Caco-2 (cell line): ENCODE data around the gene AUTS2. TPM values are rescaled to one million over a fixed set of nuclear protein-coding genes. Genes with fewer than 3 reads are reported as not detected.

Experiments
- BruUV-seq: library from RNA; stranded (reverse); fragments of 400-500 nt; replicated peaks from 2 replicates; lab custom pipeline; 2021; lab: Mats Ljungman, UMichigan
- CTCF ChIA-PET: fragments of 300-600 bp; sonication (Branson Sonifier 250); formaldehyde crosslinking; loops from one replicate; lab custom pipeline; 2022; ENCODE audit warnings: antibody characterized with exemption; lab: Charles Lee
- POLR2A ChIA-PET: fragments of 300-600 bp; sonication (Branson Sonifier 250); formaldehyde crosslinking; loops from one replicate; lab custom pipeline; 2022; ENCODE audit warnings: antibody characterized with exemption; lab: Charles Lee
- DNase-seq, 2 experiments: peaks; one replicate each; pipeline versions ENCODE4 v3.0.0 to v3.0.0-alpha.2; 2020 to 2022
- H3K27me3 ChIP-seq: replicated peaks from 2 replicates; pipeline ENCODE4 v1.6.0; 2011; ENCODE audit warnings: low read length; ENCODE audit not compliant: control insufficient read depth, insufficient read depth
- H3K36me3 ChIP-seq: 2 replicates; pipeline ENCODE4 v1.5.1; 2011; ENCODE audit warnings: low read length; ENCODE audit not compliant: control insufficient read depth, insufficient read depth
- H3K4me1 ChIP-seq: fragments of 250-450 bp; sonication (Bioruptor Pico); 2 replicates; pipeline ENCODE4 v1.5.1; 2020; ENCODE audit warnings: mild to moderate bottlenecking
- H3K4me3 ChIP-seq: 2 replicates; pipeline ENCODE4 v1.5.1; 2011; ENCODE audit warnings: low read depth, mild to moderate bottlenecking, control low read depth, low read length
- H3K9me3 ChIP-seq: fragments of 250-450 bp; sonication (Bioruptor Pico); 2 replicates; pipeline ENCODE4 v1.5.1; 2020; ENCODE audit warnings: mild to moderate bottlenecking, moderate library complexity
- H3K27ac Mint-ChIP-seq: one replicate; pipeline ENCODE4 v1.8.0; 2022; ENCODE audit warnings: mixed read lengths; ENCODE audit not compliant: unreplicated experiment
- H3K27me3 Mint-ChIP-seq: one replicate; pipeline ENCODE4 v1.8.0; 2022; ENCODE audit warnings: mixed read lengths; ENCODE audit not compliant: insufficient read depth, unreplicated experiment
- H3K36me3 Mint-ChIP-seq: one replicate; pipeline ENCODE4 v1.8.0; 2022; ENCODE audit warnings: mild to moderate bottlenecking, mixed read lengths; ENCODE audit not compliant: insufficient read depth, unreplicated experiment
- H3K4me1 Mint-ChIP-seq: one replicate; pipeline ENCODE4 v1.8.0; 2022; ENCODE audit warnings: low read depth, mixed read lengths; ENCODE audit not compliant: unreplicated experiment
- H3K4me3 Mint-ChIP-seq: one replicate; pipeline ENCODE4 v1.8.0; 2022; ENCODE audit warnings: mild to moderate bottlenecking, moderate library complexity, mixed read lengths; ENCODE audit not compliant: unreplicated experiment
- H3K9me3 Mint-ChIP-seq: one replicate; pipeline ENCODE4 v1.8.0; 2022; ENCODE audit warnings: mixed read lengths; ENCODE audit not compliant: unreplicated experiment
- CTCF ChIP-seq, 2 experiments: fragments of 200-600 bp in 1 of 2; IDR thresholded peaks; 1 replicate in 1 of 2; 2 replicates in 1 of 2; pipeline versions ENCODE4 v1.5.1 to v1.8.0; 2011 to 2022; ENCODE audit warnings: antibody characterized with exemption in 1 of 2, control low read depth in 1 of 2, inconsistent platforms in 1 of 2, low read depth in 1 of 2, low read length in 1 of 2, mild to moderate bottlenecking in 1 of 2, moderate library complexity in 1 of 2; ENCODE audit not compliant: insufficient read depth in 1 of 2, severe bottlenecking in 1 of 2, unreplicated experiment in 1 of 2
- intact Hi-C: fragments of 100-400 bp; cut with micrococcal nuclease; formaldehyde crosslinking; loops from one replicate; pipeline ENCODE4 v1.10.0; 2022; ENCODE audit not compliant: unreplicated experiment
- total RNA-seq: library from RNA; stranded (reverse); gene quantifications from 2 replicates; pipeline ENCODE4 v1.2.3, GENCODE V29; 2022

AUTS2 gene
- total RNA-seq, 1 experiment from 2014 or later = 37.1 TPM

- H3K27me3 ChIP-seq = no peaks in the 10 kb centered on the region
- no peaks in the 10 kb centered on the region for H3K4me1 Mint-ChIP-seq
- BruUV-seq = no TSS peak
- DNase-seq = no peak
- no peak overlapping the region for H3K4me3 Mint-ChIP-seq
- intact Hi-C loops = no loop called here
- no peaks in the 10 kb centered on the region for H3K36me3 ChIP-seq
- H3K27me3 Mint-ChIP-seq = no peaks in the 10 kb centered on the region
- H3K9me3 ChIP-seq = no peaks in the 10 kb centered on the region
- H3K4me1 ChIP-seq = no peaks in the 10 kb centered on the region
- H3K4me3 ChIP-seq = no peak overlapping the region
- POLR2A ChIA-PET = no interaction called here
- no peaks in the 10 kb centered on the region for H3K36me3 Mint-ChIP-seq
- TF ChIP-seq CTCF (IDR thresholded peaks at IDR 0.05; ENCODE audit: insufficient read depth in 1 of 2, low read depth in 1 of 2, low read length in 1 of 2, severe bottlenecking in 1 of 2, unreplicated experiment in 1 of 2) = no peak
- H3K9me3 Mint-ChIP-seq = no peaks in the 10 kb centered on the region
- CTCF ChIA-PET = no interaction called here
- no peak overlapping the region for H3K27ac Mint-ChIP-seq
Measured at GRCh38 chr7:69683002-69683401, 84.7 kb downstream of the AUTS2 start.

DNA sequence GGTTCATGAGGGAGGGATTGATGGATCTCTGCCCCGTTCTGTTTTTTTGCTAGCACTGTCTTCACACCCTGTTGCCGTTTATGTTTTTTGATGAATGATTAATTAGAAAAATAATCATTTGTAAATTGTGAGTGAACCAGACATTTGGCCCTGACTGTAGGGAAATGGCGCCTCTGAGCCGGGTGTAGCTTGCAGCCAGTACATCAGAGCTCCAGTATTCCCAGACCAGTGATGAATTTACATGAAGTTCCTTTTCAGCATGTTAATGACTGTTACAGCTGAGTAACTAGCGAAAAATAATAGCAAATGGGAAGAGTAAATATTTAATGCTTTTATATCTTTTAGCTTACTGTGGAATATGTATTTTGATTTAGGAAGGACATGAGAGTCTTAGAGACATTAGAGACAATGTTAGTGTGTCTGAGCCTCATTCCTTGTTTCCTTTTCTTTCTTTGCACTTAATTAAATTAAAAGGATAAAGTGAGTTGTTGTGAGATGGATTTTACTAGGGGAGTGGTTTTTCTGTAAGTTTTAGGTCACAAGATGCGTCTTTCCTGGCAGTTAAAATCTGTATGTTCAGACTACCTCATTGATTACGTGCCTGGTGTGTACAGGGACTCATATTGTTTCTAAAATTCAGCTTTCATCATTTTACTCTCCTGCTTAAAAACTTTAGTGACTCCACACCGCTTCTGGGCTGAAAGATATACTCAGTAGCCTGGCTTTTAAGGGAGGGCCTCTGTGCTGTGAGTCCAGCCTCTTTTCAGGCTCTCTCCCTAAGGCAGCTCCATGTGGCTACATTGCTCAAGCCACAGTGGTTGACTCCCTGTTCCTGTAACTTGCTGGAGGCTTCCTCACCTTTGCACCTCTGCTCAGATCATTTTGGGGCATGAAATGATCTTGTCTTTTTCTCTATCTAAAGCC, 86.4 kb downstream of the AUTS2 start:
- ChIA-PET POLR2A (no interaction called here), CTCF (no interaction called here)
- H3K4me1 Mint-ChIP-seq = no peaks in the 10 kb centered on the region
- Histone ChIP-seq H3K36me3 (no peaks in the 10 kb centered on the region), H3K4me3 (no peak overlapping the region), H3K27me3 (no peaks in the 10 kb centered on the region), H3K4me1 (no peaks in the 10 kb centered on the region), H3K9me3 (no peaks in the 10 kb centered on the region)
- intact Hi-C loops = no loop called here
- no peak for DNase-seq
- H3K36me3 Mint-ChIP-seq = no peaks in the 10 kb centered on the region
- no TSS peak for BruUV-seq
- no peak overlapping the region for H3K27ac Mint-ChIP-seq
- no peaks in the 10 kb centered on the region for H3K27me3 Mint-ChIP-seq
- no peak for TF ChIP-seq CTCF (IDR thresholded peaks at IDR 0.05; ENCODE audit: insufficient read depth in 1 of 2, low read depth in 1 of 2, low read length in 1 of 2, severe bottlenecking in 1 of 2, unreplicated experiment in 1 of 2)
- no peak overlapping the region for H3K4me3 Mint-ChIP-seq
- H3K9me3 Mint-ChIP-seq = no peaks in the 10 kb centered on the region

DNA sequence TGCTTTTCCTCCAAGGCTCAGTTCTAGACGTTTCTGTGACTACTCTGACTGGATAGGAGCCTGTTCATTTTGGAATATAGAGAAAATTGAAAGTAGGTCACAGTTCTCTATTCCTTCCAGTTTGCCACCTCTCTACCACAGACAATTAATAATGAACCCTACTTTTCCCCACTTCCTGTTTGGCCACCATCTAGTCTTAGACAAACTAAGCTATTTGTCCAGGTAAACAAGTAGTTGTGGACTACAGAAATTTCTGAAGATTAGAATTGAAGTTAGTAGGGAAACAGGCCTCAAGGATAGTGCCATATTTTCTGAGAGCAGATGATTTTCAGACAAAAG, 87.0 kb downstream of the AUTS2 start:
- no peak for TF ChIP-seq CTCF (IDR thresholded peaks at IDR 0.05; ENCODE audit: insufficient read depth in 1 of 2, low read depth in 1 of 2, low read length in 1 of 2, severe bottlenecking in 1 of 2, unreplicated experiment in 1 of 2)
- no peak overlapping the region for H3K4me3 Mint-ChIP-seq
- Histone ChIP-seq H3K27me3 (no peaks in the 10 kb centered on the region), H3K9me3 (no peaks in the 10 kb centered on the region), H3K4me1 (no peaks in the 10 kb centered on the region), H3K36me3 (no peaks in the 10 kb centered on the region), H3K4me3 (no peak overlapping the region)
- no peak overlapping the region for H3K27ac Mint-ChIP-seq
- BruUV-seq = no TSS peak
- H3K4me1 Mint-ChIP-seq = no peaks in the 10 kb centered on the region
- intact Hi-C loops = no loop called here
- no peak for DNase-seq
- no peaks in the 10 kb centered on the region for H3K27me3 Mint-ChIP-seq
- no peaks in the 10 kb centered on the region for H3K36me3 Mint-ChIP-seq
- ChIA-PET POLR2A (no interaction called here), CTCF (no interaction called here)
- no peaks in the 10 kb centered on the region for H3K9me3 Mint-ChIP-seq
